ENCODE results near the gene IL20RA.

Gene IL20RA, protein sequence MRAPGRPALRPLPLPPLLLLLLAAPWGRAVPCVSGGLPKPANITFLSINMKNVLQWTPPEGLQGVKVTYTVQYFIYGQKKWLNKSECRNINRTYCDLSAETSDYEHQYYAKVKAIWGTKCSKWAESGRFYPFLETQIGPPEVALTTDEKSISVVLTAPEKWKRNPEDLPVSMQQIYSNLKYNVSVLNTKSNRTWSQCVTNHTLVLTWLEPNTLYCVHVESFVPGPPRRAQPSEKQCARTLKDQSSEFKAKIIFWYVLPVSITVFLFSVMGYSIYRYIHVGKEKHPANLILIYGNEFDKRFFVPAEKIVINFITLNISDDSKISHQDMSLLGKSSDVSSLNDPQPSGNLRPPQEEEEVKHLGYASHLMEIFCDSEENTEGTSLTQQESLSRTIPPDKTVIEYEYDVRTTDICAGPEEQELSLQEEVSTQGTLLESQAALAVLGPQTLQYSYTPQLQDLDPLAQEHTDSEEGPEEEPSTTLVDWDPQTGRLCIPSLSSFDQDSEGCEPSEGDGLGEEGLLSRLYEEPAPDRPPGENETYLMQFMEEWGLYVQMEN

DNA sequence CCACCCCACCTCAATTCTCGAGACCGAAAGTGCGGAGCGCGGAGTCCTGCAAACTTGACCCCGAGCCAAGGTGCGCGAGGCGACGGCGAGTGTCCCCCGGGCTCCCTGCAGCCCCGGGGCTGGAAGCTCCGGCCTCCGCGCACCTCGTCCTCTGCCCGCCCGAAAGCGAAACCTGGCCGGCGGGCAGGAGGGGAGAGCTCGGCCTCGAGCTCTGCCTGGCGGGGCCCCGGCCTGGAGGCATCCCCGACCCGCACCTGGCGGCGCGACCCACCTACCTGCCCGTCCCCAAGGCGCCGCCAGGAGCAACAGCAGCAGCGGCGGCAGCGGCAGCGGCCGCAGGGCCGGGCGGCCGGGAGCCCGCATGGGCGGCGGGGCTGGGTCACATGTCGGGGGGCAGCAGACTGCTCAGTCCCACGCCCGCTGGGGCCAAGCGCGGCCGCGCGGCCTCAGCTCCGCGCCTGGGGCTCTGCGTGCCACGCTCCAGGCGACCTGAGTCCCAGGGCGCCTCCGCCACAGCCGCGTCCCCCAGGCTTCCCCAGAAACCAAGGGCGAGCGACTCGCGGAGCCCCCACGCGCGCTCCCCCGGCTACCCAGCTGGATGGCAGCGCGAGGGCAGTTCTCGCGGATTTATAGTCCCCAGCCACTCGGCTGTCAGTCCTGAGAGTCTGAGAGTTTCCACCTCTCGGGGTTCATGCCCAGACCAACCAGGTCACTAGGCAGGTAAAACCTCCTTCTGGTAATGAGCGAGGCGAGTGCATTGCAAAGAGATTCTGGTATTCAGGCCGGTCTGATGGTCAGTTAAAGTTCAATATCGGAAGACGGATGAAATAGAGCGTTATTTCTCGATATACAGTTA, at the start of gene IL20RA:
IL20RA (minus strand) TSS at position 600 of the 856 bp plus-strand sequence; CDS start at position 363, 237 bp downstream.
- DNase-seq (ENCODE audit: low read depth) = no peak
- in situ Hi-C loops (cut with HindIII; ENCODE audit: low sequenced_read_pairs) = no loop called here
- H3K4me3 ChIP-seq (ENCODE audit: low read depth, low read length) = peak within 1 kb of the TSS; percentile 64
- TF ChIP-seq, protein P1, sequence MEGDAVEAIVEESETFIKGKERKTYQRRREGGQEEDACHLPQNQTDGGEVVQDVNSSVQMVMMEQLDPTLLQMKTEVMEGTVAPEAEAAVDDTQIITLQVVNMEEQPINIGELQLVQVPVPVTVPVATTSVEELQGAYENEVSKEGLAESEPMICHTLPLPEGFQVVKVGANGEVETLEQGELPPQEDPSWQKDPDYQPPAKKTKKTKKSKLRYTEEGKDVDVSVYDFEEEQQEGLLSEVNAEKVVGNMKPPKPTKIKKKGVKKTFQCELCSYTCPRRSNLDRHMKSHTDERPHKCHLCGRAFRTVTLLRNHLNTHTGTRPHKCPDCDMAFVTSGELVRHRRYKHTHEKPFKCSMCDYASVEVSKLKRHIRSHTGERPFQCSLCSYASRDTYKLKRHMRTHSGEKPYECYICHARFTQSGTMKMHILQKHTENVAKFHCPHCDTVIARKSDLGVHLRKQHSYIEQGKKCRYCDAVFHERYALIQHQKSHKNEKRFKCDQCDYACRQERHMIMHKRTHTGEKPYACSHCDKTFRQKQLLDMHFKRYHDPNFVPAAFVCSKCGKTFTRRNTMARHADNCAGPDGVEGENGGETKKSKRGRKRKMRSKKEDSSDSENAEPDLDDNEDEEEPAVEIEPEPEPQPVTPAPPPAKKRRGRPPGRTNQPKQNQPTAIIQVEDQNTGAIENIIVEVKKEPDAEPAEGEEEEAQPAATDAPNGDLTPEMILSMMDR (IDR thresholded peaks at IDR 0.05; ENCODE audit: low read depth, low read length, missing control alignments) = no peak

DNA sequence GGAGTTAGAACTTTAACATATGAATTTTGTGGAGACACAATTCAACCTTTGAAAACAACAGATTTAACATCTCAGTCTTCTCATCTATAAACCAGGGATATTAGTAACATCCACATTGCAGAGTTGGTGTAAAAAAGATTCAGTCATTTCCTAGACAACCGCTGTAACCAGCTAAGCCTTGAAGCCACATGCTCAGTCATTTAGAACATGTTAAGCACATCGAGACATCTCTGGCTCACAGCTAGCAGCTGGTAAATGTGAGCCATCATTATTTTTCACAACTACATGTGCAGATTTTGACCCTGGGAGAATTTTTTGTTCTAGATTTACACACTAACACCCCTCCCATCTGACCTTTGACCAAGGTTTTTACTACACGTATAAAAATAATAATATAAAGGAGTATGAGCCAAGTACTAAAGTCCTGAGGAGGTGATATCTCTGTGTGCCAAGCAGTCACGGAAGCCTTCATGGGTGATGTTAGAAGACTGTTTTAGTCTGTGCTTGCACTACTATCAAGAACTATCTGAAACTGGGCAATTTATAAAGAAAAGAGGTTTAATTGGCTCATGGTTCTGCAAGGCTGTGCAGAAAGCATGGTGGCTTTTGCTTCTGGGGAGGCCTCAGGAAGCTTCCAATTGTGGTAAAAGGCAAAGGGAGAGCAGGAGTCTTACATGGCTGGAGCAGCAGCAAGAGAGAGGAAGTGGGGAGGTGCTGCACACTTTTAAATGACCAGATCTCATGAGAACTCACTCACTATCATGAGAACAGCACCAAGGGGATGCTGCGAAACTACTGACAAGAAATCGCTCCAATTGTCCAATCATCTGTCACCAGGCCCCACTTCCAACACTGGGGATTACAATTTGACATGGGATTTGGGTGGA, 48.7 kb upstream of the IL20RA start:
- H3K4me3 ChIP-seq (ENCODE audit: low read depth, low read length) = no peak overlapping the region
- no peak for DNase-seq (ENCODE audit: low read depth)
- in situ Hi-C loops (cut with HindIII; ENCODE audit: low sequenced_read_pairs) = no loop called here
- TF ChIP-seq, protein P1 (IDR thresholded peaks at IDR 0.05; ENCODE audit: low read depth, low read length, missing control alignments) = no peak

DNA sequence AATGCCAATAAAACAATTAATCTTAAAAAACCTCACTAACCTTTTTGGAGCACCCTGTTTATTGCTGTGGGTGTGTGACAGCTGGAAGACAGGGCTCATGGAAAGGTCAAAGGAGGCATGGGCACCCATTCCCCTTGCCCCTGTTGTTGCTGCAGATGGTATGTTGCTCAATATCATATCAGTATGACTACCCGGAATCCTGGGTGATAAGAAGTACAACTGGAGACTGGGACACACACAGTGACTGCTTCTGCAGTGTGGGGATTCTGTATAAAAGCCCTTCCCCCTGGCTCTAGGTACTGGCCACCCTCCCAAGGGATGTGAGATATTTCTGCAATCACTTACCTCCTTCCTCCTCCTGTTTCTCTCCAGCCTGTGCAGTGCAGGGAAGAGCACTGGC, 47.3 kb upstream of the IL20RA start:
- H3K4me3 ChIP-seq (ENCODE audit: low read depth, low read length) = no peak overlapping the region
- TF ChIP-seq, protein P1 (IDR thresholded peaks at IDR 0.05; ENCODE audit: low read depth, low read length, missing control alignments) = no peak
- in situ Hi-C loops (cut with HindIII; ENCODE audit: low sequenced_read_pairs) = no loop called here
- no peak for DNase-seq (ENCODE audit: low read depth)

DNA sequence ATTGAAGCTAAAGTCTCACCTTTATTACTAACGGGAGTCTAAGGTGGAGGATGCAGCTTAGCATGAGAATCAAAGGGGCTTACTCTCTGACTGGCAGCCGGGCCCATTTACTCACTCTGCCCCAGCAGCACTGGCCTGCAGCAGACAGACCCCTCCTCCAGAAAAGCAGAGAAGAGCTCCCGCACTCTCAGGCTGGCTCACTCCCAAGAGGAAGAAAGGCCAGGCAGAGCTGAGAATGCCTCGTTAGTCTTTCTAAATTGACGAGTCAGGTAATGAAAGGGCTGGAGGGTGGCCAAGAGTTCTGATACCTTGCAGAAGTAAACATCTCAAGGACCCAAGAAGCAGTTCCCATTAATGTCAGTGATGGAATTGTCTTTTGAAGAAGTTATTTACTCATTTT, 44.5 kb upstream of the IL20RA start:
- no peak overlapping the region for H3K4me3 ChIP-seq (ENCODE audit: low read depth, low read length)
- in situ Hi-C loops (cut with HindIII; ENCODE audit: low sequenced_read_pairs) = no loop called here
- DNase-seq (ENCODE audit: low read depth) = no peak
- TF ChIP-seq, protein P1 (IDR thresholded peaks at IDR 0.05; ENCODE audit: low read depth, low read length, missing control alignments) = no peak

DNA sequence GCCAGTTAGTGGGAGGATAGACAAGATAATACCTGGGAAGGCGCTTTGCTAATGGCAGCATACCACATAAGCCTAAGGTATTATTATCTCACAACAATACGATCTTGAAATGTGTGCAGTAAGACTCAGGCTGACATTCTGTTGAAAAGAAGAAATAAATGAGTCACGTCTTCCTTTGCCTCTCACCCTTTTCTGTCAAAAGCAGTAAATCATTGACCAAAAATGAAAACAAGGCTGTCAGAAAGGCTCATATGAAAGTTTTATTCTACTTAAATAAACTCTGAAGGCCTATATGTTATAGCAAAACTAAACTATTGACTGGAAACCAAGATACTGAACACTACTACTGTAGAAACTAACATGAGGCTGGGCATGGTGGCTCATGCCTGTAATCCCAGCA, 43.1 kb upstream of the IL20RA start:
- in situ Hi-C loops (cut with HindIII; ENCODE audit: low sequenced_read_pairs) = no loop called here
- DNase-seq (ENCODE audit: low read depth) = no peak
- H3K4me3 ChIP-seq (ENCODE audit: low read depth, low read length) = no peak overlapping the region
- TF ChIP-seq, protein P1 (IDR thresholded peaks at IDR 0.05; ENCODE audit: low read depth, low read length, missing control alignments) = no peak

All from astrocyte of the cerebellum (primary cell).